A549 (cell line): ENCODE measurements around the gene PLCB1. TPM values are rescaled to one million over a fixed set of nuclear protein-coding genes. Genes with fewer than 3 reads are reported as not detected.
A peak's percentile ranks its signal among the peaks of the same experiment; 100 is the strongest.

Source experiments
- ATAC-seq, 2 experiments: fragments of 200-7000 bp in 1 of 2; fragments of >200 bp in 1 of 2; cut with Nextera tagmentation in 1 of 2; cut with Tn5 transposase in 1 of 2; 3 replicates each; pipeline versions ENCODE4 v1.8.0 to v1.9.1; 2018 to 2020; ENCODE audit warnings: mild to moderate bottlenecking in 1 of 2, moderate library complexity in 1 of 2
- CTCF ChIA-PET: fragments of 300-600 bp; sonication (Branson Sonifier 250); formaldehyde crosslinking; extraction: SDS; loops from one replicate; lab custom pipeline; 2021; ENCODE audit warnings: antibody characterized with exemption, inconsistent platforms; lab: Yijun Ruan, JAX
- POLR2A ChIA-PET: fragments of 350-600 bp; formaldehyde crosslinking; extraction: SDS; loops from one replicate; lab custom pipeline; 2021; ENCODE audit warnings: antibody characterized with exemption, inconsistent platforms; lab: Yijun Ruan, JAX
- DNase-seq, 2 experiments: peaks; one replicate each; pipeline versions ENCODE4 v3.0.0 to v3.0.0-alpha.2; 2011 to 2016; ENCODE audit warnings: low read depth in 1 of 2, low spot score in 1 of 2
- FAIRE-seq: peaks from 2 replicates; lab custom pipeline; 2011; peaks lifted over from hg19 to GRCh38; lab: Jason Lieb, UNC
- H3K27ac ChIP-seq, 2 experiments: fragments of >200 bp; sonication (Bioruptor Twin); formaldehyde crosslinking; 3 replicates each; pipeline ENCODE4 v1.5.1; 2016 to 2017
- H3K4me1 ChIP-seq: fragments of >200 bp; sonication (Bioruptor Twin); formaldehyde crosslinking; 3 replicates; pipeline ENCODE4 v1.6.1; 2016
- H3K4me2 ChIP-seq: fragments of >200 bp; sonication (Bioruptor Twin); formaldehyde crosslinking; 3 replicates; pipeline ENCODE4 v1.6.1; 2016
- H3K4me3 ChIP-seq: fragments of >200 bp; sonication (Bioruptor Twin); formaldehyde crosslinking; 3 replicates; pipeline ENCODE4 v1.5.1; 2016
- H3K9me3 ChIP-seq: fragments of >200 bp; sonication (Bioruptor Twin); formaldehyde crosslinking; 3 replicates; pipeline ENCODE4 v1.6.1; 2016
- EHF ChIP-seq: fragments of 250-450 bp; sonication (Bioruptor Pico); IDR thresholded peaks from 2 replicates; pipeline ENCODE4 v1.5.0; 2020; ENCODE audit warnings: mild to moderate bottlenecking
- EP300 ChIP-seq, 2 experiments: fragments of >200 bp; sonication (Bioruptor Twin); formaldehyde crosslinking; IDR thresholded peaks; 2 replicates in 1 of 2; 3 replicates in 1 of 2; pipeline ENCODE4 v1.6.1; 2016 to 2017
- ESRRA ChIP-seq: fragments of 150-350 bp; IDR thresholded peaks from 2 replicates; pipeline ENCODE4 v1.6.1; 2014; ENCODE audit warnings: mild to moderate bottlenecking, low read length, borderline replicate concordance
- FOSB ChIP-seq: fragments of 250-450 bp; sonication (Bioruptor Pico); IDR thresholded peaks from 2 replicates; pipeline ENCODE4 v1.5.0; 2020; ENCODE audit warnings: mild to moderate bottlenecking, moderate library complexity
- FOSL2 ChIP-seq, 2 experiments: fragments of 450-650 bp in 1 of 2; fragments of >200 bp in 1 of 2; sonication (Bioruptor Twin) in 1 of 2; formaldehyde crosslinking; IDR thresholded peaks; 2 replicates each; pipeline versions ENCODE4 v1.5.0 to v1.6.1; 2016 to 2020; ENCODE audit warnings: mild to moderate bottlenecking in 1 of 2, moderate library complexity in 1 of 2
- GATA3 ChIP-seq: IDR thresholded peaks from 2 replicates; pipeline ENCODE4 v1.6.1; 2012; ENCODE audit warnings: borderline replicate concordance
- HDAC2 ChIP-seq: fragments of 200-600 bp; sonication (generic); IDR thresholded peaks from 2 replicates; pipeline ENCODE4 v1.6.1; 2016
- HEYL ChIP-seq: fragments of 250-450 bp; sonication (Bioruptor Pico); IDR thresholded peaks from 2 replicates; pipeline ENCODE4 v1.8.0; 2021; ENCODE audit warnings: mild to moderate bottlenecking, moderate library complexity
- HOXA7 ChIP-seq: fragments of 250-450 bp; sonication (Bioruptor Pico); IDR thresholded peaks from 2 replicates; pipeline ENCODE4 v1.5.0; 2020; ENCODE audit warnings: mild to moderate bottlenecking, moderate library complexity
- HOXB5 ChIP-seq: fragments of 250-450 bp; sonication (Bioruptor Pico); IDR thresholded peaks from 2 replicates; pipeline ENCODE4 v1.5.0; 2020; ENCODE audit warnings: mild to moderate bottlenecking, moderate library complexity
- JUNB ChIP-seq: fragments of >200 bp; sonication (Bioruptor Twin); formaldehyde crosslinking; IDR thresholded peaks from 2 replicates; pipeline ENCODE4 v1.6.1; 2016
- MAFK ChIP-seq: fragments of 450-650 bp; IDR thresholded peaks from 2 replicates; pipeline ENCODE4 v1.6.1; 2014; ENCODE audit not compliant: partially characterized antibody
- MYC ChIP-seq: IDR thresholded peaks from 2 replicates; pipeline ENCODE4 v1.6.1; 2012; ENCODE audit warnings: mild to moderate bottlenecking, inconsistent platforms, low read length, improper control_type of control experiment, borderline replicate concordance
- NFE2L2 ChIP-seq: fragments of 150-350 bp; conservative IDR thresholded peaks from 2 replicates; pipeline ENCODE4 v1.6.1; 2014; ENCODE audit warnings: low read length
- NR3C1 ChIP-seq: fragments of >200 bp; sonication (Bioruptor Twin); formaldehyde crosslinking; IDR thresholded peaks from 3 replicates; pipeline ENCODE4 v1.6.1; 2017
- PHF8 ChIP-seq: fragments of 200-600 bp; sonication (generic); IDR thresholded peaks from 2 replicates; pipeline ENCODE4 v1.6.1; 2016; ENCODE audit warnings: low read depth, mild to moderate bottlenecking, antibody characterized with exemption, moderate library complexity, borderline replicate concordance
- RAD21 ChIP-seq, 2 experiments: fragments of >200 bp in 1 of 2; sonication (Bioruptor Twin) in 1 of 2; formaldehyde crosslinking in 1 of 2; IDR thresholded peaks in 1 of 2; conservative IDR thresholded peaks in 1 of 2; 2 replicates in 1 of 2; 3 replicates in 1 of 2; pipeline ENCODE4 v1.6.1; 2012 to 2018; ENCODE audit warnings: inconsistent platforms in 1 of 2
- RARB ChIP-seq: fragments of 250-450 bp; sonication (Bioruptor Pico); IDR thresholded peaks from 2 replicates; pipeline ENCODE4 v1.8.0; 2021; ENCODE audit warnings: mild to moderate bottlenecking, moderate library complexity
- RCOR1 ChIP-seq: fragments of 150-350 bp; IDR thresholded peaks from 2 replicates; pipeline ENCODE4 v1.6.1; 2014; ENCODE audit warnings: antibody characterized with exemption, low read length, low read depth
- RNF2 ChIP-seq: fragments of 200-600 bp; sonication (generic); IDR thresholded peaks from 2 replicates; pipeline ENCODE4 v1.6.1; 2016; ENCODE audit warnings: low read depth, mild to moderate bottlenecking, antibody characterized with exemption, moderate library complexity, borderline replicate concordance
- SREBF2 ChIP-seq: fragments of 450-650 bp; IDR thresholded peaks from 2 replicates; pipeline ENCODE4 v1.6.1; 2014; ENCODE audit warnings: mild to moderate bottlenecking, moderate library complexity
- TFCP2L1 ChIP-seq: fragments of 250-450 bp; sonication (Bioruptor Pico); IDR thresholded peaks from 2 replicates; pipeline ENCODE4 v1.5.0; 2021; ENCODE audit warnings: mild to moderate bottlenecking
- TP53 ChIP-seq: fragments of 250-450 bp; sonication (Bioruptor Pico); IDR thresholded peaks from 2 replicates; pipeline ENCODE4 v1.5.0; 2021; ENCODE audit warnings: mild to moderate bottlenecking, moderate library complexity
- ZC3H11A ChIP-seq: fragments of 450-650 bp; IDR thresholded peaks from 2 replicates; pipeline ENCODE4 v1.6.1; 2014; ENCODE audit warnings: antibody characterized with exemption, mild to moderate bottlenecking
- ZFP36 ChIP-seq: fragments of 450-650 bp; IDR thresholded peaks from 2 replicates; pipeline ENCODE4 v1.6.1; 2014; ENCODE audit warnings: borderline replicate concordance; ENCODE audit not compliant: partially characterized antibody
- ZNF302 ChIP-seq: fragments of 250-450 bp; sonication (Bioruptor Pico); IDR thresholded peaks from 2 replicates; pipeline ENCODE4 v1.9.0; 2021; ENCODE audit warnings: inconsistent platforms, mild to moderate bottlenecking, moderate library complexity
- ZSCAN20 ChIP-seq: fragments of 250-450 bp; sonication (Bioruptor Pico); IDR thresholded peaks from 2 replicates; pipeline ENCODE4 v1.8.0; 2022; ENCODE audit warnings: mild to moderate bottlenecking, moderate library complexity
- WGBS: methylation state at CpG from one replicate; pipeline ENCODE4 v1.1.6; 2017; ENCODE audit errors: missing lambda C conversion rate; 5-methylcytosine and 5-hydroxymethylcytosine counted together
- polyA plus RNA-seq, 4 experiments: library from polyadenylated mRNA; depleted of rRNA in 3 of 4; stranded (reverse); fragments of >200 nt; fragmentation: RNase III in 1 of 4; extraction: RNeasy Plus Mini Kit Qiagen cat#74134 plus additional on column Dnase treatment in 1 of 4; gene quantifications; 2 replicates in 3 of 4; 3 replicates in 1 of 4; pipeline ENCODE4 v1.2.3, GENCODE V29; 2011 to 2017
- TF ChIP-seq, protein P1 (sequence below): IDR thresholded peaks from 2 replicates; pipeline ENCODE4 v1.6.1; 2012; ENCODE audit warnings: low read depth, borderline replicate concordance
- TF ChIP-seq, protein P2 (sequence below): fragments of >200 bp; sonication (Bioruptor Twin); formaldehyde crosslinking; IDR thresholded peaks from 3 replicates; pipeline ENCODE4 v1.6.1; 2016
- TF ChIP-seq, protein P3 (sequence below): fragments of 250-450 bp; sonication (Bioruptor Pico); IDR thresholded peaks from 2 replicates; pipeline ENCODE4 v1.5.0; 2020; ENCODE audit warnings: low read depth, mild to moderate bottlenecking, moderate library complexity
- TF ChIP-seq, protein P4 (sequence below): fragments of >200 bp; sonication (Bioruptor Twin); formaldehyde crosslinking; IDR thresholded peaks from 2 replicates; pipeline ENCODE4 v1.6.1; 2016

PLCB1 gene
- polyA plus RNA-seq, 2 of the 4 experiments (the other 2 are of a cell fraction) = 0.97 to 6.3 TPM

DNA sequence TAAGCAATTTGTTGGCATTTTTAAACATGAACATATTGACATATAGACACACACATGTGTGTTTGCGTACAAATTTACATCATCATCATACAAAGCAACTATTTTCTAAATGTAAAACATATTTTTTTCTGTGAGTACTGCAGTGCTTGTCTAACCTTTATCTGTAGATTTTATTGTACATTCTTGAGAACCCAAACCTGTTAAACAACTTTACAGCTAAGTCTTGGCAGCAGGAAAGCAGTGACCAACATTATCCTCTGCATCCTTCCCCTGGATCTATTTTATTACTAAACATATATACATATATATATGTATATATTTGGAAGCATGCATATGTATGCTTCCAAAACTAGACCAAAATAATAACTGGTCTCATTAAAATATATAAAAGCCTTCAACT, 10.4 kb upstream of the PLCB1 start (continued):
- no peak for TF ChIP-seq RCOR1
- TF ChIP-seq, all 56 proteins: peak for 0

DNA sequence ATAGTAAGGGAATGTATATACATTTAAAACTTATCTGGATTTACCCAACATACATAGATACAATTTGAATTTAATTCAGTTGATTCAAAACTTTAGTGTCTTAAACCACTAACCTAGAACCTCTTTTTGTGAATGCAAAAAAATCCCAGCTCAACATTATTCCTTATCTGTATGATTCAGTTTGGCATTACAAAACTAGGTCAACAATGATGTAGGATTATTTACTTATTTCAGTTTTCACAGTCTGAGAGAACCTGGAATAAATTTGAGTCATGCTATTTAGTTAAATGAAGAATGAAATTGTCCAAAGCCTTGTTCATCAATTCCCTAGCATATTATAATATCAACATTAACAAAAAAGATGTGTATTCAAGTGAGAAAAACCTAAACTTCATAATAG, 7.4 kb upstream of the PLCB1 start:
- CTCF ChIA-PET = interaction anchor here (1.1 to 2.3 kb wide), 3 partner anchors 10 to 265 kb away, joined by 3 to 7 read pairs (median 6); no protein-coding TSS in a partner anchor
- Histone ChIP-seq H3K27ac (no peak overlapping the region), H3K4me2 (no peak overlapping the region), H3K4me3 (no peak overlapping the region), H3K9me3 (no peaks in the 10 kb centered on the region), H3K4me1 (no peaks in the 10 kb centered on the region)
- DNase-seq (no peak), FAIRE-seq (no peak), ATAC-seq (no peak)
- POLR2A ChIA-PET = no interaction called here
- TF ChIP-seq PHF8 (no peak), RAD21 (conservative IDR thresholded peaks at IDR 0.05 in 1 of 2, IDR thresholded peaks at IDR 0.05 in 1 of 2) (no peak), MYC (no peak), SREBF2 (no peak), NR3C1 (no peak), RCOR1 (no peak), JUNB (no peak), FOSL2 (IDR thresholded peaks at IDR 0.05) (no peak), FOSL2 (CRISPR knock-in tag; IDR thresholded peaks at IDR 0.05) (no peak), MAFK (no peak), HEYL (CRISPR knock-in tag) (no peak), NFE2L2 (no peak), GATA3 (no peak), TFCP2L1 (CRISPR knock-in tag) (no peak), HOXA7 (CRISPR knock-in tag) (no peak), RNF2 (no peak)

DNA sequence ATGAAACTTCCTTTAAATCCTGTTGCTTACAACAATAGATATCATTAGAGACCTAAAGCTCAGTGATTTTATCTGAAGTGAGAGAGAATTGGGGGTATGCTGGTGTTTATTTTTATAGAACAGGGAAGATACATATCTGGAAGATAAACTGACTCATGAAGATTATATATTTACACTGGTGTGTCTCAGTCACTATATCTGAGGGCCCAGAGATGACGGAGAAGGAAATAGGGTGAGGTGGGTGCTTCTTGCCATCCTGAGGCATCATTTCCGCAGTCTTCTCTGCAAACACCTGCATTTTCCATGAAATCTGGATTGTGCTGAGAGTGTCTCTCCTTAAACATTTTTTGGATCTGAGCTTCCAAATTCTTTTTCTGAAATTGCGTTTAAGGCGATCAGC, 5.9 kb upstream of the PLCB1 start:
- WGBS = 57% methylated on average over 4 of the region's 4 CpGs
- Histone ChIP-seq H3K4me2 (no peak overlapping the region), H3K4me1 (no peaks in the 10 kb centered on the region; the same call in 2 of the 3 replicates), H3K9me3 (no peaks in the 10 kb centered on the region), H3K27ac (no peak overlapping the region), H3K4me3 (no peak overlapping the region)
- CTCF ChIA-PET = interaction anchor here (1.2 to 2.9 kb wide), 5 partner anchors 9 to 596 kb away, joined by 3 to 19 read pairs (median 4); no protein-coding TSS in a partner anchor
- no peak for ATAC-seq
- POLR2A ChIA-PET = no interaction called here
- FAIRE-seq = no peak
- DNase-seq = peak in 1 of 2 experiments; percentile 9
- TF ChIP-seq HDAC2 = no peak
- TF ChIP-seq, protein P1, sequence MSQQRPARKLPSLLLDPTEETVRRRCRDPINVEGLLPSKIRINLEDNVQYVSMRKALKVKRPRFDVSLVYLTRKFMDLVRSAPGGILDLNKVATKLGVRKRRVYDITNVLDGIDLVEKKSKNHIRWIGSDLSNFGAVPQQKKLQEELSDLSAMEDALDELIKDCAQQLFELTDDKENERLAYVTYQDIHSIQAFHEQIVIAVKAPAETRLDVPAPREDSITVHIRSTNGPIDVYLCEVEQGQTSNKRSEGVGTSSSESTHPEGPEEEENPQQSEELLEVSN = no peak
- TF ChIP-seq RARB (CRISPR knock-in tag) = no peak

DNA sequence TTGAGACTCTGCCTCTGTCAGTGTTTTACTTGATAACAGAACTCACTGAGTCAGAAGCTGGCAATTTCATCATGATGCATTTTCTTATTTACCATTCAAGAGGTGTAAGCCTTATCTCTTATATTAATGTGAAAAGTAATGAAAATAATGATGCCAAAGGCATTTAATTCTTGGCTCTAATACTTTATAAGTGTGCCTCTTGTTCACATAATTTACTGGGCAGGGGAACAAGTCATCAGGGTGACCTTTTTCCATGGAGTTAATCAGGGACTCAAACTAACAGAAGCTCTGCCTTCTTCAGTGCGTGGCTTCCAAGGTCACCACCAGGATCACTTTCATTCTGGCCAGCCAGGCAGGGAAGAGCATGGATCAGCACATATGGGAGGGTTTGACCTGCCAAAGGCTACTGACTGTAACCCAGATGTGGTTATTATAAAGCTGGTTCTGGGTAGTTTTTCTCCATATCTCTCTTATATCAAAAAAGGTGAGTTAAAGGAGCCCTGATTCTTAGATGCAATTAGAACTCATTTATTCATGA, 5.2 kb upstream of the PLCB1 start:
- DNase-seq = no peak
- no peak for TF ChIP-seq HDAC2
- TF ChIP-seq, protein P2, sequence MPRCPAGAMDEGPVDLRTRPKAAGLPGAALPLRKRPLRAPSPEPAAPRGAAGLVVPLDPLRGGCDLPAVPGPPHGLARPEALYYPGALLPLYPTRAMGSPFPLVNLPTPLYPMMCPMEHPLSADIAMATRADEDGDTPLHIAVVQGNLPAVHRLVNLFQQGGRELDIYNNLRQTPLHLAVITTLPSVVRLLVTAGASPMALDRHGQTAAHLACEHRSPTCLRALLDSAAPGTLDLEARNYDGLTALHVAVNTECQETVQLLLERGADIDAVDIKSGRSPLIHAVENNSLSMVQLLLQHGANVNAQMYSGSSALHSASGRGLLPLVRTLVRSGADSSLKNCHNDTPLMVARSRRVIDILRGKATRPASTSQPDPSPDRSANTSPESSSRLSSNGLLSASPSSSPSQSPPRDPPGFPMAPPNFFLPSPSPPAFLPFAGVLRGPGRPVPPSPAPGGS = no peak
- TF ChIP-seq MYC = no peak
- no peak for TF ChIP-seq EP300 (IDR thresholded peaks at IDR 0.05)
- TF ChIP-seq ZC3H11A = no peak
- TF ChIP-seq FOSB (CRISPR knock-in tag) = no peak
- no peak for TF ChIP-seq SREBF2
- no peak for TF ChIP-seq HOXB5 (CRISPR knock-in tag)
- TF ChIP-seq RCOR1 = no peak
- TF ChIP-seq TP53 (CRISPR knock-in tag) = no peak
- TF ChIP-seq, protein P3, sequence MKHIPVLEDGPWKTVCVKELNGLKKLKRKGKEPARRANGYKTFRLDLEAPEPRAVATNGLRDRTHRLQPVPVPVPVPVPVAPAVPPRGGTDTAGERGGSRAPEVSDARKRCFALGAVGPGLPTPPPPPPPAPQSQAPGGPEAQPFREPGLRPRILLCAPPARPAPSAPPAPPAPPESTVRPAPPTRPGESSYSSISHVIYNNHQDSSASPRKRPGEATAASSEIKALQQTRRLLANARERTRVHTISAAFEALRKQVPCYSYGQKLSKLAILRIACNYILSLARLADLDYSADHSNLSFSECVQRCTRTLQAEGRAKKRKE (CRISPR knock-in tag) = no peak
- no peak for TF ChIP-seq ZNF302 (CRISPR knock-in tag)
- TF ChIP-seq ZFP36 = no peak
- TF ChIP-seq GATA3 = no peak
- no peak for TF ChIP-seq ESRRA
- TF ChIP-seq EHF (CRISPR knock-in tag) = no peak
- TF ChIP-seq, protein P4, sequence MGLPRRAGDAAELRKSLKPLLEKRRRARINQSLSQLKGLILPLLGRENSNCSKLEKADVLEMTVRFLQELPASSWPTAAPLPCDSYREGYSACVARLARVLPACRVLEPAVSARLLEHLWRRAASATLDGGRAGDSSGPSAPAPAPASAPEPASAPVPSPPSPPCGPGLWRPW = no peak
- no peak for TF ChIP-seq HEYL (CRISPR knock-in tag)
- no peak for TF ChIP-seq ZSCAN20 (CRISPR knock-in tag)
- no peak for TF ChIP-seq FOSL2 (IDR thresholded peaks at IDR 0.05)
- no peak for TF ChIP-seq FOSL2 (CRISPR knock-in tag; IDR thresholded peaks at IDR 0.05)
- TF ChIP-seq, all 56 proteins: peak for 0
- ATAC-seq (no peak), FAIRE-seq (no peak)
- Histone ChIP-seq H3K4me2 (no peak overlapping the region), H3K4me3 (no peak overlapping the region), H3K27ac (no peak overlapping the region), H3K4me1 (no peaks in the 10 kb centered on the region; the same call in 2 of the 3 replicates), H3K9me3 (no peaks in the 10 kb centered on the region)
- CTCF ChIA-PET = interaction anchor here (1.0 to 2.9 kb wide), 6 partner anchors 8 to 595 kb away, joined by 3 to 19 read pairs (median 3); no protein-coding TSS in a partner anchor
- POLR2A ChIA-PET = no interaction called here
- WGBS = 10% methylated on average over 1 of the region's 1 CpG
